OCI-LY3 (cell line): ENCODE measurements around the gene ZP1.

Source experiments
- H2AFZ ChIP-seq: fragments of 200-600, 300-600 bp; shearing (Covaris generic); 2 replicates; pipeline ENCODE4 v1.6.0; 2014; ENCODE audit warnings: antibody characterized with exemption, low read depth, low read length
- H3K27ac ChIP-seq: fragments of 200-600, 300-600 bp; sonication (generic); 2 replicates; pipeline ENCODE4 v1.5.1; 2014; ENCODE audit warnings: mild to moderate bottlenecking, low read length, moderate library complexity, mixed read lengths
- H3K27me3 ChIP-seq: fragments of 200-600, 300-600 bp; sonication (generic); 2 replicates; pipeline ENCODE4 v1.6.1; 2014; ENCODE audit warnings: low read depth, low read length, mixed read lengths
- H3K36me3 ChIP-seq: fragments of 200-600, 300-600 bp; sonication (generic); replicated peaks from 2 replicates; pipeline ENCODE3; 2014; ENCODE audit warnings: low read depth, low read length, mixed read lengths
- H3K4me1 ChIP-seq: fragments of 300-600, 200-600 bp; sonication (generic); 2 replicates; pipeline ENCODE4 v1.6.1; 2014; ENCODE audit warnings: low read length, mixed read lengths
- H3K4me2 ChIP-seq: fragments of 200-600, 300-600 bp; sonication (generic); 2 replicates; pipeline ENCODE4 v1.6.1; 2014; ENCODE audit warnings: low read length, mixed read lengths
- H3K4me3 ChIP-seq: fragments of 300-600, 200-600 bp; sonication (generic); 2 replicates; pipeline ENCODE4 v1.5.1; 2014; ENCODE audit warnings: antibody characterized with exemption, mild to moderate bottlenecking, low read length, moderate library complexity
- H3K79me2 ChIP-seq: fragments of 300-600, 200-600 bp; shearing (Covaris generic); 2 replicates; pipeline ENCODE4 v1.6.1; 2014; ENCODE audit warnings: mild to moderate bottlenecking, low read length, mixed read lengths
- H3K9ac ChIP-seq: fragments of 300-600, 200-600 bp; shearing (Covaris generic); 2 replicates; pipeline ENCODE4 v1.6.0; 2014; ENCODE audit warnings: mild to moderate bottlenecking, low read length, moderate library complexity
- H3K9me3 ChIP-seq: fragments of 200-600, 300-600 bp; shearing (Covaris generic); 2 replicates; pipeline ENCODE4 v1.6.1; 2014; ENCODE audit warnings: low read length, mixed read lengths; ENCODE audit not compliant: insufficient read depth
- H4K20me1 ChIP-seq: fragments of 200-600, 300-600 bp; sonication (generic); 2 replicates; pipeline ENCODE4 v1.6.1; 2016; ENCODE audit warnings: low read length, mixed read lengths; ENCODE audit not compliant: insufficient read depth
- EZH2phosphoT487 ChIP-seq: fragments of 200-600 bp; shearing (Covaris generic); IDR thresholded peaks from 2 replicates; pipeline ENCODE4 v1.6.1; 2018; ENCODE audit warnings: antibody characterized with exemption, mixed run types, low read depth
- TF ChIP-seq, protein P1 (sequence below): fragments of 200-600, 300-600 bp; sonication (generic); IDR thresholded peaks from 2 replicates; pipeline ENCODE4 v1.5.1; 2014; ENCODE audit warnings: antibody characterized with exemption, low read length, low read depth

Gene ZP1

DNA sequence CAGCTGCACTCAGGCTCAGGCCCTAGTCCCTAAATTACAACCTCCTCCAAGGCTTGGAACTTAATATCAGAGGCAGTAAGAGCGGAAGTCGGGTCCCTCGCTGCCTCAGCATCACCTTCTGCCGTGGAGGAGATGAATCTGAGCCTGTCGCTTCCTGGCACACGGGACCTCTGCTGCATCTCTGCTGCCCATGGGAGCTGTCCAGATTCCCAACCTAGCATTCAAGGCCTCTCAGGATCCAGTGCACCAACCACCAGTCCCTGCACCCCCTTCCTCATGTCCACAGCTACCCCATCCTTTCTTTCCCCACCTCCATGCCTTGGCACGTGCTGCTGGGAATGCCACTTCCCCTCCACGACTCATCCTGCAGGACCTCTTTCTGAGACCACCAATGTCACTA lies 9.1 kb upstream of the ZP1 start:
- no peak overlapping the region for H3K27ac ChIP-seq
- no peaks in the 10 kb centered on the region for H3K79me2 ChIP-seq
- H2AFZ ChIP-seq = no peak overlapping the region; the same call in 1 of the 2 replicates
- H3K4me2 ChIP-seq = no peak overlapping the region; the same call in 1 of the 2 replicates
- peaks cover 9% of the 10 kb centered on the region for H3K4me1 ChIP-seq
- TF ChIP-seq, protein P1, sequence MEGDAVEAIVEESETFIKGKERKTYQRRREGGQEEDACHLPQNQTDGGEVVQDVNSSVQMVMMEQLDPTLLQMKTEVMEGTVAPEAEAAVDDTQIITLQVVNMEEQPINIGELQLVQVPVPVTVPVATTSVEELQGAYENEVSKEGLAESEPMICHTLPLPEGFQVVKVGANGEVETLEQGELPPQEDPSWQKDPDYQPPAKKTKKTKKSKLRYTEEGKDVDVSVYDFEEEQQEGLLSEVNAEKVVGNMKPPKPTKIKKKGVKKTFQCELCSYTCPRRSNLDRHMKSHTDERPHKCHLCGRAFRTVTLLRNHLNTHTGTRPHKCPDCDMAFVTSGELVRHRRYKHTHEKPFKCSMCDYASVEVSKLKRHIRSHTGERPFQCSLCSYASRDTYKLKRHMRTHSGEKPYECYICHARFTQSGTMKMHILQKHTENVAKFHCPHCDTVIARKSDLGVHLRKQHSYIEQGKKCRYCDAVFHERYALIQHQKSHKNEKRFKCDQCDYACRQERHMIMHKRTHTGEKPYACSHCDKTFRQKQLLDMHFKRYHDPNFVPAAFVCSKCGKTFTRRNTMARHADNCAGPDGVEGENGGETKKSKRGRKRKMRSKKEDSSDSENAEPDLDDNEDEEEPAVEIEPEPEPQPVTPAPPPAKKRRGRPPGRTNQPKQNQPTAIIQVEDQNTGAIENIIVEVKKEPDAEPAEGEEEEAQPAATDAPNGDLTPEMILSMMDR = no peak
- H3K27me3 ChIP-seq = no peaks in the 10 kb centered on the region
- H3K4me3 ChIP-seq = no peak overlapping the region
- no peak overlapping the region for H3K9ac ChIP-seq
- H3K36me3 ChIP-seq = peaks cover 3% of the 10 kb centered on the region
- no peaks in the 10 kb centered on the region for H4K20me1 ChIP-seq
- H3K9me3 ChIP-seq = no peaks in the 10 kb centered on the region

DNA sequence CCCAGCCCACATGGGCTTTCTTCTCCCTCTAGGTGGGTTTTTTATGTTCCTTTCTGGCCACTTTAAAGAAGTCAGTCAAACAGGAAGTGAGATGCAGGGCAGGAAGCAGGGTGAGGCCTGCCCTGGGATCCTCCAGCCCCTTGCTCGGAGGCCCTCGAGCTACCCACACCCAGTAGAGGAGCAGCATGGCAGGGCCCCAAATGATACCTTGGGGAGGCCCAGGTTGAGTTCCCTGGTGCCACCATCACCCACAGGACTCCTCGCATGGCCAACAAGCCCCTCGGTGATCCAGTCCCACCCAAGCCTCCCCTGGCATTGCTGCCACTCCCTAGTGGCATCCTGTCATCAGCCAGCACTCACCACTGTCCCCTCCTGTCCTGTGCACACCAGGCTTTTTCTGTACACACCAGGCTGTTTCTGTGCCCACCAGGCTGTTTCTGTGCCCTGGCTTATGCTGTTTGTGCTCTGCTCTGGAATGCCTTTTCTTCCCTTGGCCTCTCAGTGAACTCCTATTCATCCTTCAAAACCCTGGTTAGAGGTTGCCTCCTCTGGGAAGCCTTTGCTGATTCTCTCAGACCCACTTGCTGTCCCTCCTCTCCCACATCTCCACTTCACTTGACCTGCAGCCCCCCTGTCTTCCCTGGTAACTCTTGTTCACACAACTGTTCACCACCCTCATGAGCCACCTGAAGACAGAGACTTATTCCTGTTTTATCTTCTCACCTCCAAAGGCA lies 8.4 kb upstream of the ZP1 start:
- Histone ChIP-seq H2AFZ (peak overlapping the region; percentile 46; the same call in 1 of the 2 replicates), H4K20me1 (no peaks in the 10 kb centered on the region), H3K4me3 (no peak overlapping the region), H3K27me3 (no peaks in the 10 kb centered on the region), H3K79me2 (no peaks in the 10 kb centered on the region), H3K4me1 (peaks cover 9% of the 10 kb centered on the region), H3K9me3 (no peaks in the 10 kb centered on the region), H3K9ac (no peak overlapping the region), H3K4me2 (no peak overlapping the region; the same call in 1 of the 2 replicates), H3K36me3 (no peaks in the 10 kb centered on the region), H3K27ac (no peak overlapping the region)
- TF ChIP-seq, protein P1 = no peak
- no peak for TF ChIP-seq EZH2phosphoT487

DNA sequence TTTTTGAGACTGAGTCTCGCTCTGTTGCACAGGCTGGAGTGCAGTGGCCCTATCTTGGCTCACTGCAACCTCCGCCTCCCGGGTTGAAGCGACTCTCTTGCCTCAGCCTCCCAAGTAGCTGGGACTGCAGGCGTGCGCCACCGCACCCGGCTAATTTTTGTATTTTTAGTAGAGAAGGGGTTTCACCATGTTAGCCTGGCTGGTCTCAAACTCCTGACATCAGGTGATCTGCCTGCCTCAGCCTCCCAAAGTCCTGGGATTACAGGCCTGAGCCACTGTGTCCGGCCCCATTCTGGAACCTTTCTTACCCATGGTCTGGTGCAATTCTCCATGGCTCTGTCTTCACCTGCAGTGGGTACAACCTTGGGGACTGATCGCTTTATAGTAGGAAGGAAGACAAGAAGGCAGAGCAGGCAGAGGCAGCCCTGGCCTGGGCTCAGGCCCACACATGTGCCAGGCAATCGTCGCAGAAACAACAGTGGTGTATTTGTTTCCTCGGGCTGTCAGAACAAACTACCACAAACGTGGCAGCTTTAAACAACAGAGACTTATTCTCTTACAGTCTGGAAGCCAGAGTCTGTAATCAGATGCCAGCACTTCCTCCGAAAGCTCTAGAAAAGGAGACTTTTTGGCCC lies 7.6 kb upstream of the ZP1 start:
- Histone ChIP-seq H3K36me3 (no peaks in the 10 kb centered on the region), H3K4me1 (peaks cover 9% of the 10 kb centered on the region), H3K9ac (no peak overlapping the region), H2AFZ (no peak overlapping the region), H3K27me3 (no peaks in the 10 kb centered on the region), H3K9me3 (no peaks in the 10 kb centered on the region), H4K20me1 (no peaks in the 10 kb centered on the region), H3K4me2 (no peak overlapping the region), H3K79me2 (no peaks in the 10 kb centered on the region), H3K27ac (no peak overlapping the region), H3K4me3 (no peak overlapping the region)
- TF ChIP-seq EZH2phosphoT487 = no peak
- TF ChIP-seq, protein P1 = no peak

DNA sequence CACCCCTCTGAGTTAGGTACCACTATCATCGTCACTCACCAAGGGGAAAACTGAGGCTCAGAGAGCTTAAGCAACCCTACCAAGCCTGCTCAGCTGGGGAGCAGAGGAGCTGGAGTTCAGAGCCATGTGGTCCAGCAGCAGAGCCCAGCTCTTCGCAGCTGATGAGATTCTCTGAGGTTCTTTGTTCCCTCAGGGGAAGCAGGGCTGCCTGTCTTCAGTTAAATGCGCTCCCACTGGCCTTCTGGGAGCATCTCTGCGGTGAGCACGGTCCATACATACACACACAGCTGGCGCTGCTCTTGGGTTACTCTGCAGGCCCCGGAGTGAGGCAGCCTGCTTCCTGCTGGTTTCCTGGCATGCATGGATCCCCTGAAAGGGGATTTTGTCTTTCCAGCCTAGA lies 6.4 kb upstream of the ZP1 start:
- no peak overlapping the region for H3K27ac ChIP-seq
- H3K4me2 ChIP-seq = no peak overlapping the region
- H3K4me1 ChIP-seq = peaks cover 9% of the 10 kb centered on the region
- TF ChIP-seq, protein P1 = no peak
- no peak for TF ChIP-seq EZH2phosphoT487
- H3K9ac ChIP-seq = no peak overlapping the region
- H3K79me2 ChIP-seq = no peaks in the 10 kb centered on the region
- H3K9me3 ChIP-seq = no peaks in the 10 kb centered on the region
- H4K20me1 ChIP-seq = no peaks in the 10 kb centered on the region
- H3K4me3 ChIP-seq = no peak overlapping the region
- no peaks in the 10 kb centered on the region for H3K36me3 ChIP-seq
- H2AFZ ChIP-seq = no peak overlapping the region
- H3K27me3 ChIP-seq = no peaks in the 10 kb centered on the region
